KOPT-K1 (cell line): ENCODE measurements around the gene INTS11.
A peak's percentile ranks its signal among the peaks of the same experiment; 100 is the strongest.

Experiments
- H3K27ac ChIP-seq: fragments of 200-600 bp; sonication (generic); 2 replicates; pipeline ENCODE4 v1.5.1; 2016; ENCODE audit warnings: antibody characterized with exemption, mild to moderate bottlenecking, low read depth, low read length; ENCODE audit not compliant: poor library complexity, severe bottlenecking
- H3K36me3 ChIP-seq: fragments of 200-600 bp; sonication (generic); 2 replicates; pipeline ENCODE4 v1.5.1; 2017; ENCODE audit warnings: antibody characterized with exemption, mild to moderate bottlenecking, low read length, moderate library complexity; ENCODE audit not compliant: insufficient read depth
- H3K9me3 ChIP-seq: fragments of 200-600 bp; sonication (generic); 2 replicates; pipeline ENCODE4 v1.5.1; 2017; ENCODE audit warnings: antibody characterized with exemption, low read length, mild to moderate bottlenecking; ENCODE audit not compliant: insufficient read depth, poor library complexity, severe bottlenecking

INTS11 gene

GRCh38 chr1:1274931-1275431, 49.5 kb downstream of the INTS11 start:
- H3K27ac ChIP-seq, result no peak overlapping the region
- H3K9me3 ChIP-seq, result no peaks in the 10 kb centered on the region
- H3K36me3 ChIP-seq, result peaks cover 21% of the 10 kb centered on the region

- Histone ChIP-seq H3K36me3 (peaks cover 27% of the 10 kb centered on the region), H3K9me3 (no peaks in the 10 kb centered on the region), H3K27ac (peak overlapping the region; percentile 78)
Observed at GRCh38 chr1:1274299-1274930, 50.0 kb downstream of the INTS11 start.

- Histone ChIP-seq H3K27ac (peak within 1 kb of the TSS; percentile 78), H3K36me3 (peaks cover 32% of the 10 kb centered on the region), H3K9me3 (no peaks in the 10 kb centered on the region)
Observed at GRCh38 chr1:1273512-1274298, 50.8 kb downstream of the INTS11 start, which contains the start of gene UBE2J2. Gene UBE2J2 (minus strand): TSS chr1:1273854. CDS start chr1:1267992, 5,862 bp downstream.

- peak overlapping the region; percentile 78 for H3K27ac ChIP-seq
- no peaks in the 10 kb centered on the region for H3K9me3 ChIP-seq
- peaks cover 37% of the 10 kb centered on the region for H3K36me3 ChIP-seq
Observed at GRCh38 chr1:1273209-1273511, 51.3 kb downstream of the INTS11 start.

GRCh38 chr1:1272341-1273208, 51.9 kb downstream of the INTS11 start:
- Histone ChIP-seq H3K9me3 (no peaks in the 10 kb centered on the region), H3K27ac (peak overlapping the region; percentile 78), H3K36me3 (peaks cover 43% of the 10 kb centered on the region)

- H3K9me3 ChIP-seq, result no peaks in the 10 kb centered on the region
- no peak overlapping the region for H3K27ac ChIP-seq
- peaks cover 56% of the 10 kb centered on the region for H3K36me3 ChIP-seq
Observed at GRCh38 chr1:1270813-1271212, 53.6 kb downstream of the INTS11 start.

- no peak overlapping the region for H3K27ac ChIP-seq
- peaks cover 81% of the 10 kb centered on the region for H3K36me3 ChIP-seq
Observed at GRCh38 chr1:1268284-1268682, 56.2 kb downstream of the INTS11 start.

GRCh38 chr1:1267488-1268283, 56.8 kb downstream of the INTS11 start:
- peaks cover 87% of the 10 kb centered on the region for H3K36me3 ChIP-seq
- no peaks in the 10 kb centered on the region for H3K9me3 ChIP-seq
- H3K27ac ChIP-seq, result no peak overlapping the region

More at GRCh38 chr1:1268284-1268682, 56.2 kb downstream of the INTS11 start:
- H3K9me3 ChIP-seq, result no peaks in the 10 kb centered on the region

GRCh38 chr1:1264868-1265272, 59.6 kb downstream of the INTS11 start:
- Histone ChIP-seq H3K9me3 (no peaks in the 10 kb centered on the region), H3K36me3 (peaks cover 91% of the 10 kb centered on the region), H3K27ac (no peak overlapping the region)

GRCh38 chr1:1264026-1264425, 60.4 kb downstream of the INTS11 start:
- H3K27ac ChIP-seq, result no peak overlapping the region
- peaks cover 92% of the 10 kb centered on the region for H3K36me3 ChIP-seq
- no peaks in the 10 kb centered on the region for H3K9me3 ChIP-seq

GRCh38 chr1:1262758-1263157, 61.7 kb downstream of the INTS11 start:
- no peaks in the 10 kb centered on the region for H3K9me3 ChIP-seq
- H3K36me3 ChIP-seq, result peaks cover 92% of the 10 kb centered on the region
- no peak overlapping the region for H3K27ac ChIP-seq

- Histone ChIP-seq H3K9me3 (no peaks in the 10 kb centered on the region), H3K36me3 (peaks cover 90% of the 10 kb centered on the region), H3K27ac (no peak overlapping the region)
Observed at GRCh38 chr1:1262071-1262470, 62.4 kb downstream of the INTS11 start.
